T-helper 9 cell (primary cell): ENCODE results near the gene SLC9C1.

Experiments
- DNase-seq: peaks from one replicate; pipeline ENCODE4 v3.0.0-alpha.2; 2020

Gene SLC9C1

DNA sequence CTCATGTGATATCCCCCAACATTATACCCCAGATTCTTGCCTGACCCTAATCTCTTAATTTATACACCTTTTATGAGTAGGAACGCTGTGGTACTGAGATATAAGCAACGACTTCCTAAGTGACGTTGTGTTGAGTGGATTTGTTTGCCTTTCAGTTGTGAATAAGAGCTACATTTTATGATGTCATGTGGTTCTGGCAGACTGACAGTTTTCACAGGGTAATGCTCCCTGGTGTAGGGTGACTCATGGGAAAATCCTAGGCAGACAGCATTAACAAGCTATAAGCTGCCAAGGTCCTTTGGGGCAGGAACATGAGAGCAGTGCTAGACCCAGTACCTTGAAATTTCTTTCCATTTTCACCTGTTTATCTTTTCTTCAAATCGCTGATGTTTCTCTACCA lies 196.6 kb downstream of the SLC9C1 start:
- DNase-seq = no peak

DNA sequence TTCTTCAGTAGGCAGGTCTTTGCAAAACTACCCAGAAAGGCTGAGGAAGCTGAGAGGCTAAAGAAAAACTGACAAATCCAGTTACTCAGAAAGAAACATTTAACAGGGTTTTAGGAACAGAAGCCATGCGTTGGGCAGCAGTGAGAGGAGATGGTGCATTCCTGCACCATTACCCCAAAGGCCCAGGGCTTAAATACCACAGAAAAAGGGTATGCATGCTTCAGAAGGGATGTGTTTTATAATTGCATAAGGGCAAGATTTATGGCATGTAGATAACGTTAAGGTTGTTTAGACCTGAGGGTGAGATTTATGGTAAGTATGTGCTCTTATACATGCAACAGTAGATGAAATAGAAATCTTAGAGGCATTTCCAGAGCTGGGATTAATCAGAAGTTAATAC lies 197.8 kb downstream of the SLC9C1 start:
- no peak for DNase-seq

DNA sequence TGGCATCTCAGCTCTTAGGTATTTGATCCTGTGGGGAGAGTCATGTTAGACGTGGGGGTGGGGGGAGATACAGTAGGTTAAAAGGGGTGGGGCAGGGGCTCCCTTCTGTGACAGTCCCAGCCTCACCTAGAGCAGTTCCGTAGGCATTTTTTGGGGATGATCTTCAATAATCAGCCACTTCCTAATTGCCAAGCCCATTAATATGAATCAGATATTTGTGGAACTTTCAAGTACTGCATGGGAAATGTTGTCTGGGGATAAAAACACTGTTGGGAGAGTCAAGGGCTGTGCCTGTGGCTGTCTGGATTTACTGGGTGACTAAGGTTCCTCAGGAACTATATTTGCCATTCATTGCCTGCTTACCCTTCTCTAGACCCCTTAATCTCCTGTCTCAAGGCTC lies 198.3 kb downstream of the SLC9C1 start:
- DNase-seq = no peak

DNA sequence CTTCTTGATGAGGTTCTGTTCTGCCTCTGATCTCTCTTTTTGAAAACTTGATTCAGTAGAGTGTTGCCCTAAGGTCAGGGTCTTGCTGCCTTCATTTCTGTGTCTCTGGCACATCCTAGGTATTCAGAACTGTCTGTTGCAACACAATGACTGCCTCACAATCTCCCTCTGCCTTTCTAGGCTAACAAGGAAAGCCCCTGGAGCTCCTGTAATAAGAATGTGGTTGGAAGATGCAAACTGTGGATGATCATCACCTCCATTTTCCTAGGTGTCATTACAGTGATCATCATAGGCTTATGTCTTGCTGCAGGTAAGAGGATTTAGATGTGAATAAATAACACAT lies 200.9 kb downstream of the SLC9C1 start:
- DNase-seq = no peak

DNA sequence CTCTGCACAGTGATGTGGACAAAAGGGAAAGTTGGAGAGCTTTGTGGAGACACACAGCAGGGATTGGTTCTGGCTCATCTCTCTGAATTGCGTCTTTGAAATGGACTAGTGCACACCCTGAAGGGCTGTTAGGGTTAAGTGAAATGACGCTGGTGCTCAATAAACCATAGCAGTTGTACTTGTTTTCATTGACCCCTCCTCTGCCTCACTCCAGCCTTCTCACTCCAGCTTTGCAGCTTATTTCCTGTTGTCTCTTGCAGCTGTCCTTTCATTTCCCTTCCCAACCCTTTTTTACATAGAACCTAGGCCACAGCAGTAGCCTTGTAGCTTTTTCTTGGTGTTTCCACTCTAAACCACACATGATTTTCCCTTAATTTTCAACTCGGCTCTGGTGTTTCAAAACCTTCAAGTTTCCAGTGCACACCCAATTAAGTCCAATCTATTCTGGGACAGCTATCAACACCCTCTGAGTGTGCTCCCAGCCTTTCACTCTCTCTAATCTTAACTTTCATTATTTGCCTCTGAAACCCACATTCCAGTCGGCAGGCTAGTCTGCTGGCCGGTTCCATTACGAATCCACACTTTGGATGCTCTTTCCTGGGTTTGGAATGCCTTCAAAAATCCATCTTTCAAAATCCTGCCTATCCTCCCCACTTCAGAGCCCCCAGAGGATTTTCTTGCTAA lies 201.4 kb downstream of the SLC9C1 start:
- no peak for DNase-seq

DNA sequence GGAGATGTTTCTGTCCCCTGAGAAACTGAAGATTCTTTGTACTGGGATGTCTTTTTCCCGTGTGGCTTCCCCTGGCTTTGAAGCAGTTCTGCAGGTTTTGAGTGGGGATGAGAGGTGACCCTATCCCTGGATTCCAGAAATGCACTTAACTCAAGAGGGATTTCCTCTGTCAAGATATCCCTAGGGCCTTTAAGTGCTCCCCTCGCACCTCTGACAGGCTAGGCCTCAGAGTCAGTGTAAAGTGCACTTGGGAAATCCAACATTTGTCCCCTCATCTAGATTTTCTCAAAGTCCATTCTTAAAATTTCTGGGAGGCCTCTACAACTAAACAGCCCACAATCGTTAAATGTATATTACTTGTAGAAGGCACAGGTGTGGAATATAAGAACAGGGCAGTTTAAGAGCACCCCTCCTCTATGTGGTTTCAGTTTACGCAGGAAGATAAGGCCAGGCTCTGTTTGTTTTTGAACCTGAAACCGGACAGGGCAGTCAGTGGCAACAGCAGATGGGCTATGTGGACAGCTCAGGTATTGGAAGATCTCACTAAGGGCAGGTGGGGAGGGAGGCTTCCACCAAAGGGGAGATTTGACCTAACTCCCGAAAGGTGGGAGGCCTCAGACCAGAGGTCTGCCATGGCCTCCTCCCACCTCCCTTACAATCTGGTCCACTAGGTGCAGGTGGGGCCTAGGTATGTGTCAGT lies 203.0 kb downstream of the SLC9C1 start:
- DNase-seq = no peak
